Measurements from ENCODE around the gene AP4M1.

DNA sequence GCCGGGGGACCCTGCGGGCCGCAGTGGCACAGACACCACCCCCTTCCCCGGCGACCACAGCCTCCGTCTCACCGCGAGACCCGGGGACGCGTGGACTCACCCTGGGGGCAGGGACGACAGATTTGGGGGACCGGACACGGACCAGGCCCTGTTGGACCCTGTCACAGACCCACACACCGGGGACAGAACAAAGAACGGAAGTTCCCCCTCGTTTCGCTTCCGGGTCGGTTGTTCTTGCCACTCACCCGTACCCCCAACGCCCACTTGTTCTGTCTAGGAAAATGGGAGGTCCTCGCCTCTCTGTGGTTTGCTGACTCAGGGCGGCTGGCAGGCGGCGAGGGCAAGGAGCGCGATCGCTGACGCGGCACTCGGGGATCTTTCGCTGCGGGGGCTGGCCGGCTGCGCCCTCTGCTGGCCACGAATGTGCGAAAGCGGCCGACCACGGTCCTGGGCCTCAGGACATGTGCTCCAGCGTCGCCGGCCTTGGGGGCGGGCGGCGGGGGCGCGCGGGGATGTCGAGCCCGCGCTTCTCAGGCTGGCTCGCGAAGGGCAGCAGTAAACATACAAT, 19.8 kb upstream of the AP4M1 start, which contains the start of gene ZNF3:
- TF ChIP-seq, protein P1, sequence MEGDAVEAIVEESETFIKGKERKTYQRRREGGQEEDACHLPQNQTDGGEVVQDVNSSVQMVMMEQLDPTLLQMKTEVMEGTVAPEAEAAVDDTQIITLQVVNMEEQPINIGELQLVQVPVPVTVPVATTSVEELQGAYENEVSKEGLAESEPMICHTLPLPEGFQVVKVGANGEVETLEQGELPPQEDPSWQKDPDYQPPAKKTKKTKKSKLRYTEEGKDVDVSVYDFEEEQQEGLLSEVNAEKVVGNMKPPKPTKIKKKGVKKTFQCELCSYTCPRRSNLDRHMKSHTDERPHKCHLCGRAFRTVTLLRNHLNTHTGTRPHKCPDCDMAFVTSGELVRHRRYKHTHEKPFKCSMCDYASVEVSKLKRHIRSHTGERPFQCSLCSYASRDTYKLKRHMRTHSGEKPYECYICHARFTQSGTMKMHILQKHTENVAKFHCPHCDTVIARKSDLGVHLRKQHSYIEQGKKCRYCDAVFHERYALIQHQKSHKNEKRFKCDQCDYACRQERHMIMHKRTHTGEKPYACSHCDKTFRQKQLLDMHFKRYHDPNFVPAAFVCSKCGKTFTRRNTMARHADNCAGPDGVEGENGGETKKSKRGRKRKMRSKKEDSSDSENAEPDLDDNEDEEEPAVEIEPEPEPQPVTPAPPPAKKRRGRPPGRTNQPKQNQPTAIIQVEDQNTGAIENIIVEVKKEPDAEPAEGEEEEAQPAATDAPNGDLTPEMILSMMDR (IDR thresholded peaks at IDR 0.05; ENCODE audit: insufficient read depth, low read length, poor library complexity, severe bottlenecking): peak; percentile 99
- TF ChIP-seq EZH2phosphoT487 (conservative IDR thresholded peaks at IDR 0.05; ENCODE audit: low read length): no peak

All from SU-DHL-6 (cell line).